Esophagus muscularis mucosa (tissue), 4 donors: ENCODE data around the gene RIN2.

Source experiments
- EP300 ChIP-seq: sonication (generic); formaldehyde crosslinking; IDR thresholded peaks from one replicate; pipeline ENCODE4 v1.6.1; 2017; ENCODE audit warnings: antibody characterized with exemption
- POLR2A ChIP-seq: fragments of 450-650 bp; IDR thresholded peaks from one replicate; pipeline ENCODE4 v1.6.1; 2017; ENCODE audit warnings: antibody characterized with exemption, moderate library complexity, mild to moderate bottlenecking, low read depth
- TF ChIP-seq, protein P1 (sequence below), 3 experiments: fragments of 200-600 bp in 2 of 3; fragments of 450-650 bp in 1 of 3; sonication (generic) in 2 of 3; IDR thresholded peaks; one replicate each; pipeline ENCODE4 v1.5.1; 2017 to 2019; ENCODE audit warnings: antibody characterized with exemption in 3 of 3, mild to moderate bottlenecking in 2 of 3, moderate library complexity in 1 of 3

DNA sequence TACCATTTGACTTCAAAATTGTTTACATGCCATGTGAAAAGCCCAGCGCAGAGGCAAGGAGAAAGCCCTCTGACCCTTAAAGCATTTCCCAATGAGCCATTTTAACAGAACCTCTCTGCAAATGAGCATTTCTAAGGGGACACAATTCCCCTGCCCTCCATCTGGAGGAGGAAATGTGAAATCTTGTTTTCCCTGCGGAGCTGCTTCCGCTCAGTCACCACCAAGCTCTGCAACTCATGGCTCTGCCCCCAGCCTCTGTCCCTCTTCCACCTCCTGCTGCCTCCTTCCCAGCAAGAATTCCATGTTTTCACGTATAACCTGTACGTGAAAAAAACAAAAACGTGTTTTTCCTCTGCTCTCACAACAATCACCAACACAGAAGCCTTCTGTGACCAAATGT is 12.3 kb downstream of the RIN2 start:
- TF ChIP-seq EP300 (no peak), POLR2A (no peak)
- TF ChIP-seq, protein P1, sequence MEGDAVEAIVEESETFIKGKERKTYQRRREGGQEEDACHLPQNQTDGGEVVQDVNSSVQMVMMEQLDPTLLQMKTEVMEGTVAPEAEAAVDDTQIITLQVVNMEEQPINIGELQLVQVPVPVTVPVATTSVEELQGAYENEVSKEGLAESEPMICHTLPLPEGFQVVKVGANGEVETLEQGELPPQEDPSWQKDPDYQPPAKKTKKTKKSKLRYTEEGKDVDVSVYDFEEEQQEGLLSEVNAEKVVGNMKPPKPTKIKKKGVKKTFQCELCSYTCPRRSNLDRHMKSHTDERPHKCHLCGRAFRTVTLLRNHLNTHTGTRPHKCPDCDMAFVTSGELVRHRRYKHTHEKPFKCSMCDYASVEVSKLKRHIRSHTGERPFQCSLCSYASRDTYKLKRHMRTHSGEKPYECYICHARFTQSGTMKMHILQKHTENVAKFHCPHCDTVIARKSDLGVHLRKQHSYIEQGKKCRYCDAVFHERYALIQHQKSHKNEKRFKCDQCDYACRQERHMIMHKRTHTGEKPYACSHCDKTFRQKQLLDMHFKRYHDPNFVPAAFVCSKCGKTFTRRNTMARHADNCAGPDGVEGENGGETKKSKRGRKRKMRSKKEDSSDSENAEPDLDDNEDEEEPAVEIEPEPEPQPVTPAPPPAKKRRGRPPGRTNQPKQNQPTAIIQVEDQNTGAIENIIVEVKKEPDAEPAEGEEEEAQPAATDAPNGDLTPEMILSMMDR (IDR thresholded peaks at IDR 0.05): no peak
